ENCODE measurements around the gene CD180. TPM values are rescaled to one million over a fixed set of nuclear protein-coding genes. Genes with fewer than 3 reads are reported as not detected.

Gene CD180
- total RNA-seq, 1 donor from 2014 or later: not detected

- H3K27me3 Mint-ChIP-seq: no peaks in the 10 kb centered on the region
- no peaks in the 10 kb centered on the region for H3K36me3 Mint-ChIP-seq (ENCODE audit: insufficient read depth)
- no peak for DNase-seq (ENCODE audit: low spot score, unreplicated experiment)
- no peak overlapping the region for H3K27ac Mint-ChIP-seq
- peaks cover 4% of the 10 kb centered on the region for H3K4me1 Mint-ChIP-seq (ENCODE audit: low read depth)
- TF ChIP-seq CTCF (IDR thresholded peaks at IDR 0.05; ENCODE audit: unreplicated experiment): no peak
- no peak overlapping the region for H3K4me3 Mint-ChIP-seq (ENCODE audit: low read depth)
- peaks cover 7% of the 10 kb centered on the region for H3K9me3 Mint-ChIP-seq (ENCODE audit: low read depth)
These were observed 6.7 kb downstream of the CD180 start for GRCh38 chr5:67189931-67190330.

GRCh38 chr5:67189079-67189354 lies 7.6 kb downstream of the CD180 start:
- TF ChIP-seq CTCF (IDR thresholded peaks at IDR 0.05; ENCODE audit: unreplicated experiment): no peak
- H3K4me3 Mint-ChIP-seq (ENCODE audit: low read depth): no peak overlapping the region
- no peak overlapping the region for H3K27ac Mint-ChIP-seq
- H3K36me3 Mint-ChIP-seq (ENCODE audit: insufficient read depth): no peaks in the 10 kb centered on the region
- DNase-seq (ENCODE audit: low spot score, unreplicated experiment): no peak
- H3K9me3 Mint-ChIP-seq (ENCODE audit: low read depth): peaks cover 4% of the 10 kb centered on the region
- no peaks in the 10 kb centered on the region for H3K27me3 Mint-ChIP-seq
- H3K4me1 Mint-ChIP-seq (ENCODE audit: low read depth): peaks cover 4% of the 10 kb centered on the region

GRCh38 chr5:67188274-67189078 lies 8.1 kb downstream of the CD180 start:
- DNase-seq (ENCODE audit: low spot score, unreplicated experiment): no peak
- Mint-ChIP-seq H3K9me3 (ENCODE audit: low read depth) (peaks cover 4% of the 10 kb centered on the region), H3K27ac (no peak overlapping the region), H3K27me3 (no peaks in the 10 kb centered on the region), H3K4me3 (ENCODE audit: low read depth) (no peak overlapping the region), H3K36me3 (ENCODE audit: insufficient read depth) (no peaks in the 10 kb centered on the region), H3K4me1 (ENCODE audit: low read depth) (peaks cover 4% of the 10 kb centered on the region)
- no peak for TF ChIP-seq CTCF (IDR thresholded peaks at IDR 0.05; ENCODE audit: unreplicated experiment)

- Mint-ChIP-seq H3K4me1 (ENCODE audit: low read depth) (peaks cover 8% of the 10 kb centered on the region), H3K4me3 (ENCODE audit: low read depth) (no peak overlapping the region), H3K27ac (no peak overlapping the region), H3K27me3 (peaks cover 6% of the 10 kb centered on the region), H3K36me3 (ENCODE audit: insufficient read depth) (no peaks in the 10 kb centered on the region), H3K9me3 (ENCODE audit: low read depth) (no peaks in the 10 kb centered on the region)
- DNase-seq (ENCODE audit: low spot score, unreplicated experiment): no peak
- TF ChIP-seq CTCF (IDR thresholded peaks at IDR 0.05; ENCODE audit: unreplicated experiment): no peak
These were observed 9.4 kb downstream of the CD180 start for GRCh38 chr5:67187006-67187715.

GRCh38 chr5:67183859-67184258 lies 12.7 kb downstream of the CD180 start:
- no peak overlapping the region for H3K27ac Mint-ChIP-seq
- no peaks in the 10 kb centered on the region for H3K36me3 Mint-ChIP-seq (ENCODE audit: insufficient read depth)
- H3K27me3 Mint-ChIP-seq: peaks cover 6% of the 10 kb centered on the region
- no peak overlapping the region for H3K4me3 Mint-ChIP-seq (ENCODE audit: low read depth)
- no peak for TF ChIP-seq CTCF (IDR thresholded peaks at IDR 0.05; ENCODE audit: unreplicated experiment)
- peaks cover 3% of the 10 kb centered on the region for H3K4me1 Mint-ChIP-seq (ENCODE audit: low read depth)
- DNase-seq (ENCODE audit: low spot score, unreplicated experiment): no peak
- H3K9me3 Mint-ChIP-seq (ENCODE audit: low read depth): no peaks in the 10 kb centered on the region
